HEK293T (cell line): Measurements from ENCODE around the gene GPRC5D.

Experiments used
- FOXA1 ChIP-seq: fragments of 450-650 bp; IDR thresholded peaks from 2 replicates; pipeline ENCODE4 v1.6.1; 2016; ENCODE audit warnings: mild to moderate bottlenecking
- FOXK2 ChIP-seq: fragments of 450-650 bp; IDR thresholded peaks from 2 replicates; pipeline ENCODE4 v1.6.1; 2016; ENCODE audit warnings: mild to moderate bottlenecking
- FOXM1 ChIP-seq: fragments of 450-650 bp; IDR thresholded peaks from 2 replicates; pipeline ENCODE4 v1.6.1; 2017; ENCODE audit warnings: mild to moderate bottlenecking, borderline replicate concordance
- SP1 ChIP-seq: fragments of 450-650 bp; IDR thresholded peaks from 2 replicates; pipeline ENCODE4 v1.6.1; 2017
- ZNF384 ChIP-seq: fragments of 450-650 bp; IDR thresholded peaks from 2 replicates; pipeline ENCODE4 v1.6.1; 2016

DNA sequence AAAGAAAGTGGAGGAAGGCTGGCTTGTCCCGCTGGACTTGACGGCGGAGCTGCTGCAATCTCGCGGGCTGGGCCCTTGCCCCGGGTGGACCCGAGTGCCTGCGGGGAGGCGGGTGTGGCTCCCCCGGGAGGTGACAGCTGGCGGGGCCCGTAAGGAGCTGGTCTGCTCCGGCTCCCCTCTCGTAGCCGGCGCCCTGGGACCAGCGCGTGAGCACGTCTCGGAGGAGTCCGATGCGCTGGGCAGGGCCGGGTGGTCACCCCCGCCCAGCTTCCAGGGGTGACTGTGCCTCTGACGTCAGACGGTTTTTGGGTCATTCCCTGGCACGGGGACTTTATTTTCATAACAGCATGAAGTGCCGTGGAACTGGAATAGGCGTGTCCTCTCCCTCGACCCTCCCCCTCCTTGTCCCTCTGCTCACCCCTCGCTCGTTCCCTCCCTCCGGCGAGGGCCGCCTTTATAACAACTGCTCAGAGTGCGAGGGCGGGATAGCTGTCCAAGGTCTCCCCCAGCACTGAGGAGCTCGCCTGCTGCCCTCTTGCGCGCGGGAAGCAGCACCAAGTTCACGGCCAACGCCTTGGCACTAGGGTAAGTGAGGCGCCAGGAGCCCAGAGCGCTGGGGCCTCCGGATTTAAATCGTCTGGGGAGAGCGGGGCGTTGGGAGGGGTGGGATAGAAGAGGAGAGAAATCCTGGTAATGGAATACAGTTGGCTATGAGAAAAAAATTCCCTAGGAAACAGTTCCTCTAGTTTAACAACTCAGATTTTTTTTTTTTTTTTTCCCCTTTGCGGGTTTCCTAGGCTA, 60.7 kb downstream of the GPRC5D start, which contains the start of gene GPRC5A:
- TF ChIP-seq FOXK2 (no peak), FOXM1 (no peak), ZNF384 (no peak), FOXA1 (no peak), SP1 (no peak)
